Neuronal stem cell (in vitro differentiated cells): ENCODE data around the gene TRIM8.

Experiments used
- DNase-seq: peaks from one replicate; pipeline ENCODE4 v3.0.0-alpha.2; 2013; ENCODE audit warnings: low spot score
- H2AFZ ChIP-seq: one replicate; pipeline ENCODE4 v1.6.1; 2013; ENCODE audit warnings: mild to moderate bottlenecking, low read length, inconsistent platforms
- H2AK5ac ChIP-seq: 2 replicates; pipeline ENCODE4 v1.6.1; 2013; ENCODE audit warnings: low read depth, mild to moderate bottlenecking, inconsistent platforms, low read length, moderate library complexity, mixed read lengths
- H2BK120ac ChIP-seq: 2 replicates; pipeline ENCODE4 v1.6.1; 2013; ENCODE audit warnings: low read depth, mild to moderate bottlenecking, inconsistent platforms, low read length, moderate library complexity, mixed read lengths
- H2BK12ac ChIP-seq: one replicate; pipeline ENCODE4 v1.6.1; 2013; ENCODE audit warnings: low read length, inconsistent platforms
- H2BK15ac ChIP-seq: 2 replicates; pipeline ENCODE4 v1.6.1; 2013; ENCODE audit warnings: mild to moderate bottlenecking, low read length, inconsistent platforms, mixed read lengths
- H2BK5ac ChIP-seq: one replicate; pipeline ENCODE4 v1.6.1; 2013; ENCODE audit warnings: inconsistent platforms, mild to moderate bottlenecking, low read length, moderate library complexity
- H3K14ac ChIP-seq: one replicate; pipeline ENCODE4 v1.6.1; 2013; ENCODE audit warnings: low read length, inconsistent platforms
- H3K18ac ChIP-seq: 2 replicates; pipeline ENCODE4 v1.6.1; 2013; ENCODE audit warnings: low read length, inconsistent platforms
- H3K23ac ChIP-seq: 2 replicates; pipeline ENCODE4 v1.6.1; 2013; ENCODE audit warnings: low read depth, mild to moderate bottlenecking, mixed read lengths, low read length, inconsistent platforms; ENCODE audit not compliant: poor library complexity
- H3K27ac ChIP-seq: replicated peaks from 3 replicates; pipeline ENCODE4 v1.5.1; 2013; ENCODE audit warnings: low read length, inconsistent platforms
- H3K27me3 ChIP-seq, 3 experiments: 2 replicates each; pipeline ENCODE4 v1.6.1; 2013; ENCODE audit warnings: low read length in 3 of 3, mild to moderate bottlenecking in 2 of 3, inconsistent platforms in 1 of 3, low read depth in 1 of 3, mixed read lengths in 1 of 3, moderate library complexity in 1 of 3; ENCODE audit not compliant: control insufficient read depth in 3 of 3, insufficient read depth in 3 of 3
- H3K36me3 ChIP-seq, 2 donors: replicated peaks in 1 of 2; 2 replicates each; pipeline ENCODE4 v1.6.1; 2013; ENCODE audit warnings: low read length in 2 of 2; ENCODE audit not compliant: control insufficient read depth in 2 of 2, insufficient read depth in 2 of 2
- H3K4ac ChIP-seq: 2 replicates; pipeline ENCODE4 v1.6.1; 2013; ENCODE audit warnings: inconsistent platforms, mild to moderate bottlenecking, low read length, moderate library complexity
- H3K4me1 ChIP-seq, 2 donors: 1 replicate in 1 of 2; 2 replicates in 1 of 2; pipeline ENCODE4 v1.6.1; 2013; ENCODE audit warnings: low read length in 2 of 2, low read depth in 1 of 2; ENCODE audit not compliant: control insufficient read depth in 2 of 2, insufficient read depth in 1 of 2
- H3K4me2 ChIP-seq: one replicate; pipeline ENCODE4 v1.6.1; 2013; ENCODE audit warnings: mild to moderate bottlenecking, low read length, inconsistent platforms; ENCODE audit not compliant: insufficient read depth, poor library complexity, severe bottlenecking
- H3K4me3 ChIP-seq, 2 donors: 2 replicates each; pipeline ENCODE4 v1.5.1; 2013; ENCODE audit warnings: low read length in 2 of 2, mild to moderate bottlenecking in 2 of 2, inconsistent platforms in 1 of 2, moderate library complexity in 1 of 2
- H3K79me1 ChIP-seq: one replicate; pipeline ENCODE4 v1.6.1; 2013; ENCODE audit warnings: low read depth, mild to moderate bottlenecking, inconsistent platforms, low read length, moderate library complexity
- H3K9ac ChIP-seq: one replicate; pipeline ENCODE4 v1.6.1; 2013; ENCODE audit warnings: mild to moderate bottlenecking, low read depth, low read length, inconsistent platforms; ENCODE audit not compliant: poor library complexity
- H3K9me3 ChIP-seq, 2 donors: replicated peaks in 1 of 2; 2 replicates each; pipeline versions ENCODE3 to v1.6.1; 2013; ENCODE audit warnings: low read length in 2 of 2, mild to moderate bottlenecking in 2 of 2, inconsistent platforms in 1 of 2, low read depth in 1 of 2, mixed read lengths in 1 of 2, moderate library complexity in 1 of 2; ENCODE audit not compliant: control insufficient read depth in 2 of 2, insufficient read depth in 1 of 2
- H4K8ac ChIP-seq: one replicate; pipeline ENCODE4 v1.6.1; 2013; ENCODE audit warnings: low read depth, mild to moderate bottlenecking, inconsistent platforms, low read length, moderate library complexity
- H4K91ac ChIP-seq: one replicate; pipeline ENCODE4 v1.6.1; 2013; ENCODE audit warnings: low read length, low read depth, mild to moderate bottlenecking, inconsistent platforms; ENCODE audit not compliant: poor library complexity
- WGBS, 2 donors: extraction: QIAGEN DNeasy Blood & Tissue Kit; methylation state at CpG; one replicate each; pipeline ENCODE4 v1.1.7; 2013; ENCODE audit warnings: missing lambda C conversion rate in 2 of 2, mixed read lengths in 1 of 2; ENCODE audit not compliant: insufficient read length in 2 of 2, insufficient replicate concordance in 1 of 2; ENCODE audit errors: extremely low coverage in 2 of 2; 5-methylcytosine and 5-hydroxymethylcytosine counted together

The TRIM8 gene

DNA sequence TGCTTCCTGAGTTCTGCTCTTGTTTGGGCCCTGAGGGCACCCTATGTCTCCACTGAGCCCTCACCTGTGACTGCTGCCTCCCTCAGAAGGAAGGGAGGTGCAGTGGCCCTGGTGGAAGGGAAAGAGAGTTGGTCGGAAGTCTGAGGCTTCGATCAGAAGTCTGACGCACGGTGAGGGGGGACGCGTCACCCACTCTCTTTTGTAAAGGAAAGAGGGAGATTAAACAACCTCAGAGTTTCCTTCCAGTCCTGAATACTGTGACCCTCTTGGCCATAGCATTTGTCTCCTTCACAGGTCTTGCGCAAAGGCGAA, 31.4 kb upstream of the TRIM8 start:
- Histone ChIP-seq H3K4me3 (peak overlapping the region in 1 of 2 donors; percentile 18), H2BK15ac (no peak overlapping the region), H3K4me1 (peaks cover 0 to 23% of the 10 kb centered on the region in 2 donors), H3K27ac (no peak overlapping the region), H2BK120ac (no peak overlapping the region), H2AK5ac (no peak overlapping the region), H3K18ac (no peak overlapping the region), H3K23ac (no peak overlapping the region), H3K9me3 (no peaks in the 10 kb centered on the region), H2AFZ (no peak overlapping the region), H4K8ac (no peak overlapping the region), H2BK5ac (no peak overlapping the region), H3K36me3 (peaks cover 24 to 37% of the 10 kb centered on the region in 2 donors), H3K14ac (no peak overlapping the region), H3K9ac (no peak overlapping the region), H3K79me1 (no peaks in the 10 kb centered on the region), H2BK12ac (no peak overlapping the region), H3K27me3 (no peaks in the 10 kb centered on the region), H3K4ac (no peak overlapping the region), H3K4me2 (no peak overlapping the region), H4K91ac (no peak overlapping the region)
- DNase-seq: no peak
- WGBS, 2 donors: no CpG with 5 or more reads among the region's 8 CpGs

DNA sequence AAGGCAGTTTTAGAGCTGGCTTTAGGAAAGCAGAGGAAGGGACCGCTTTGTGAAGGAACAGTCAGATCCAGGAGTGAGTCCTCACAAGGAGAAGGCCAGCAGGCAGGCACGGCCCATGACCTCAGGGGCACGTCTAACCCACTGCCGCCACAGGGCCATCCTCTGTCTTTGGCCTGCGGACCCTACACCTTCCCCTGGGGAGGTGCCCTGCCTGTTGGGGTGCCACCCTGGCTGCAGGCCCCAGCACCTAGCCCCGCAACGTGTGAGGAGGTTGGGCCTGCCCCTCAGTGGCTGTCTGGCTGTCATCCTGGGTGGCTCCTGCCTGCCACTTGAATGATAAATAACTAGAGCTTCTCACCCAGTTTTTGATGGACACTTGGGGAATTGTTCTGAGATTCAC, 31.0 kb upstream of the TRIM8 start:
- no peaks in the 10 kb centered on the region for H3K27me3 ChIP-seq
- no peak overlapping the region for H2BK12ac ChIP-seq
- no peak overlapping the region for H4K8ac ChIP-seq
- H3K4me3 ChIP-seq: no peak overlapping the region
- no peak overlapping the region for H2BK120ac ChIP-seq
- H3K9me3 ChIP-seq: no peaks in the 10 kb centered on the region
- no peak overlapping the region for H3K18ac ChIP-seq
- DNase-seq: no peak
- peak overlapping the region; percentile 81 for H3K9ac ChIP-seq
- no peak overlapping the region for H3K4me2 ChIP-seq
- no peak overlapping the region for H3K27ac ChIP-seq
- H2AFZ ChIP-seq: no peak overlapping the region
- no peak overlapping the region for H3K23ac ChIP-seq
- peaks cover 0 to 23% of the 10 kb centered on the region in 2 donors for H3K4me1 ChIP-seq
- H4K91ac ChIP-seq: no peak overlapping the region
- no peak overlapping the region for H3K4ac ChIP-seq
- WGBS, 2 donors: no CpG with 5 or more reads among the region's 7 CpGs
- H2BK5ac ChIP-seq: no peak overlapping the region
- H2AK5ac ChIP-seq: no peak overlapping the region
- H3K14ac ChIP-seq: no peak overlapping the region
- peaks cover 28 to 40% of the 10 kb centered on the region in 2 donors for H3K36me3 ChIP-seq
- no peak overlapping the region for H2BK15ac ChIP-seq
- H3K79me1 ChIP-seq: no peaks in the 10 kb centered on the region

DNA sequence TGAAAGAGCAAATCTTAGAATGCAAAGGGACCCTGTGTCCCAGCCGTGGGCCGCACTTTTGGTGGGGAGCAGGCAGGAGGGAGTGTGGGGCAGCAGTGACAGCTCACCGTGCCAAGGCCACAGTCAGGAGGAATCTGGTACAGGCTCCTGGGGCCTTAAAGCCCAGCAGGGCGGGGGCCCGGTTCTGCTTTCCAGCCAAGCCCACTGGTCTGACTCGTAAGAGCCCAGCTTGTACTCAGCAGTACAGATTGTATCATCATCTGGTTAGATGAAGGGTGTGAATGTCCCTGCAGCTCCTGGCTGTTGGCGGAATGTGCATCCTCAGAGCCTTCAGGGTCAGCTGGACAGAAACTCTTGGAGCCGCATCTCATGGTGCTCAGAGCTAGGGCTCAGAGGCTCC, 30.5 kb upstream of the TRIM8 start:
- Histone ChIP-seq H3K18ac (no peak overlapping the region), H3K27me3 (no peaks in the 10 kb centered on the region), H2BK5ac (no peak overlapping the region), H2AFZ (no peak overlapping the region), H3K9ac (no peak overlapping the region), H2BK120ac (no peak overlapping the region), H3K23ac (no peak overlapping the region), H3K4me2 (no peak overlapping the region), H3K4me1 (peaks cover 0 to 23% of the 10 kb centered on the region in 2 donors), H3K27ac (no peak overlapping the region), H4K91ac (no peak overlapping the region), H3K9me3 (no peaks in the 10 kb centered on the region), H3K79me1 (no peaks in the 10 kb centered on the region), H3K4me3 (no peak overlapping the region), H2BK15ac (no peak overlapping the region), H2AK5ac (no peak overlapping the region), H4K8ac (no peak overlapping the region), H3K14ac (no peak overlapping the region), H2BK12ac (no peak overlapping the region), H3K36me3 (peaks cover 28 to 45% of the 10 kb centered on the region in 2 donors), H3K4ac (no peak overlapping the region)
- WGBS, 2 donors: no CpG with 5 or more reads among the region's 8 CpGs
- DNase-seq: no peak

DNA sequence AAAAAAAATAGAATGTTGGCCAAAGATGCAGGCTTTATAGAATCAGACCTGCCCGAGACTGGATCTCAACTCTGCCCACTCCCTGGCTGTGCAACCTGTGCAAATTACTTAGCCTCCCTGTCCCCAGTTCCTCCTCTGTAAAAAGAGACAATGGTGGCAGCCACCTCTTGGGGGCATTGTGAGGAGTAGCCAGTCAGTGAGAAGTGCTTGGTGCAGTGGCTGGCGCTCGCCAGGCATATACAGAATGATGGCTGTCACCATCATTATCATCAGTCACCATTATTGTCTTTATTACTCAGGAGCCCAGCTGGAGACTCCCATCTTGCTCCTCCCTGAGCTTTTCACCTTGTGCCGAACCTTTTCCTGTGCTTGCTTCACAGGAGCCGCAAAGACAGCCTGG, 29.4 kb upstream of the TRIM8 start:
- no peak overlapping the region for H3K14ac ChIP-seq
- no peak overlapping the region for H2BK12ac ChIP-seq
- H2BK15ac ChIP-seq: no peak overlapping the region
- H3K4ac ChIP-seq: no peak overlapping the region
- no peak overlapping the region for H3K23ac ChIP-seq
- H2BK120ac ChIP-seq: no peak overlapping the region
- no peak overlapping the region for H3K4me2 ChIP-seq
- H3K9me3 ChIP-seq: no peaks in the 10 kb centered on the region
- no peak overlapping the region for H2BK5ac ChIP-seq
- H4K91ac ChIP-seq: no peak overlapping the region
- H3K27ac ChIP-seq: no peak overlapping the region
- WGBS, 2 donors: no CpG with 5 or more reads among the region's 5 CpGs
- H4K8ac ChIP-seq: no peak overlapping the region
- peaks cover 0 to 23% of the 10 kb centered on the region in 2 donors for H3K4me1 ChIP-seq
- H3K79me1 ChIP-seq: no peaks in the 10 kb centered on the region
- no peak for DNase-seq
- H3K4me3 ChIP-seq: no peak overlapping the region
- H3K36me3 ChIP-seq: peaks cover 27 to 52% of the 10 kb centered on the region in 2 donors
- H2AK5ac ChIP-seq: no peak overlapping the region
- H3K18ac ChIP-seq: no peak overlapping the region
- no peak overlapping the region for H2AFZ ChIP-seq
- no peak overlapping the region for H3K9ac ChIP-seq
- H3K27me3 ChIP-seq: no peaks in the 10 kb centered on the region
